Calu3 (cell line): ENCODE results near the gene FNDC7. TPM values are rescaled to one million over a fixed set of nuclear protein-coding genes. Genes with fewer than 3 reads are reported as not detected.

Source experiments
- BruUV-seq: library from RNA; stranded (reverse); fragments of 400-500 nt; replicated peaks from 2 replicates; lab custom pipeline; 2021; lab: Mats Ljungman, UMichigan
- CTCF ChIA-PET: fragments of 300-600 bp; sonication (Branson Sonifier 250); formaldehyde crosslinking; loops from one replicate; lab custom pipeline; 2022; ENCODE audit warnings: antibody characterized with exemption; lab: Charles Lee
- DNase-seq: peaks from one replicate; pipeline ENCODE4 v3.0.0; 2022
- H3K27ac Mint-ChIP-seq: one replicate; pipeline ENCODE4 v1.8.0; 2022; ENCODE audit warnings: mixed read lengths; ENCODE audit not compliant: unreplicated experiment
- H3K27me3 Mint-ChIP-seq: one replicate; pipeline ENCODE4 v1.8.0; 2022; ENCODE audit warnings: mixed read lengths; ENCODE audit not compliant: unreplicated experiment
- H3K36me3 Mint-ChIP-seq: one replicate; pipeline ENCODE4 v1.8.0; 2022; ENCODE audit warnings: mild to moderate bottlenecking, moderate library complexity, mixed read lengths; ENCODE audit not compliant: insufficient read depth, unreplicated experiment
- H3K4me1 Mint-ChIP-seq: one replicate; pipeline ENCODE4 v1.8.0; 2022; ENCODE audit warnings: mild to moderate bottlenecking, low read depth, mixed read lengths; ENCODE audit not compliant: unreplicated experiment
- H3K4me3 Mint-ChIP-seq: one replicate; pipeline ENCODE4 v1.8.0; 2022; ENCODE audit warnings: mild to moderate bottlenecking, low read depth, moderate library complexity, mixed read lengths; ENCODE audit not compliant: unreplicated experiment
- H3K9me3 Mint-ChIP-seq: one replicate; pipeline ENCODE4 v1.8.0; 2022; ENCODE audit warnings: low read depth, mixed read lengths; ENCODE audit not compliant: unreplicated experiment
- intact Hi-C: fragments of 100-400 bp; cut with micrococcal nuclease; formaldehyde crosslinking; loops from one replicate; pipeline ENCODE4 v1.10.0; 2022; ENCODE audit not compliant: unreplicated experiment
- total RNA-seq: library from RNA; stranded (reverse); gene quantifications from 2 replicates; pipeline ENCODE4 v1.2.3, GENCODE V29; 2022
- TF ChIP-seq, protein P1 (sequence below): fragments of 200-600 bp; IDR thresholded peaks from one replicate; pipeline ENCODE4 v1.8.0; 2022; ENCODE audit warnings: antibody characterized with exemption; ENCODE audit not compliant: unreplicated experiment

Gene FNDC7
- total RNA-seq, 1 experiment from 2014 or later = not detected

DNA sequence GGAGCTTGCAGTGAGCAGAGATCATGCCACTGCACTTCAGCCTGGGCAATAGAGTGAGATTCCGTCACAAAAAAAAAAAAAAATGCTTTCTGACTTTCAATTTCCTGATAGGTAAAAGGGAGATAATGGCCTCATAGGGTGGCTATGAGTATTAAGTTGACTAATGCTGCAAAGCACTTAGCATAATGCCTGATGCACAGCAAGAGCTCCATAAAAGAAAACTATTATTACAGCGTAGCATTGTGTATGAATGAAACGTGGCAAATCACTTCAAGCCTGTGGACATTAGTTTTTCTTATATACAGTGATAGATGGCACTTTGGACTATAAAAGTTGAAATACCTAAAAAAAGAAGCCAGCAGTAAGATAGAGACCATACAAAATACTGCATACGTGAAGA lies 16.8 kb downstream of the FNDC7 start:
- no TSS peak for BruUV-seq
- H3K27ac Mint-ChIP-seq = no peak overlapping the region
- H3K36me3 Mint-ChIP-seq = no peaks in the 10 kb centered on the region
- intact Hi-C loops = no loop called here
- TF ChIP-seq, protein P1, sequence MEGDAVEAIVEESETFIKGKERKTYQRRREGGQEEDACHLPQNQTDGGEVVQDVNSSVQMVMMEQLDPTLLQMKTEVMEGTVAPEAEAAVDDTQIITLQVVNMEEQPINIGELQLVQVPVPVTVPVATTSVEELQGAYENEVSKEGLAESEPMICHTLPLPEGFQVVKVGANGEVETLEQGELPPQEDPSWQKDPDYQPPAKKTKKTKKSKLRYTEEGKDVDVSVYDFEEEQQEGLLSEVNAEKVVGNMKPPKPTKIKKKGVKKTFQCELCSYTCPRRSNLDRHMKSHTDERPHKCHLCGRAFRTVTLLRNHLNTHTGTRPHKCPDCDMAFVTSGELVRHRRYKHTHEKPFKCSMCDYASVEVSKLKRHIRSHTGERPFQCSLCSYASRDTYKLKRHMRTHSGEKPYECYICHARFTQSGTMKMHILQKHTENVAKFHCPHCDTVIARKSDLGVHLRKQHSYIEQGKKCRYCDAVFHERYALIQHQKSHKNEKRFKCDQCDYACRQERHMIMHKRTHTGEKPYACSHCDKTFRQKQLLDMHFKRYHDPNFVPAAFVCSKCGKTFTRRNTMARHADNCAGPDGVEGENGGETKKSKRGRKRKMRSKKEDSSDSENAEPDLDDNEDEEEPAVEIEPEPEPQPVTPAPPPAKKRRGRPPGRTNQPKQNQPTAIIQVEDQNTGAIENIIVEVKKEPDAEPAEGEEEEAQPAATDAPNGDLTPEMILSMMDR = no peak
- no peak overlapping the region for H3K4me3 Mint-ChIP-seq
- no peaks in the 10 kb centered on the region for H3K4me1 Mint-ChIP-seq
- no peaks in the 10 kb centered on the region for H3K9me3 Mint-ChIP-seq
- no peak for DNase-seq
- CTCF ChIA-PET = no interaction called here
- H3K27me3 Mint-ChIP-seq = no peaks in the 10 kb centered on the region

DNA sequence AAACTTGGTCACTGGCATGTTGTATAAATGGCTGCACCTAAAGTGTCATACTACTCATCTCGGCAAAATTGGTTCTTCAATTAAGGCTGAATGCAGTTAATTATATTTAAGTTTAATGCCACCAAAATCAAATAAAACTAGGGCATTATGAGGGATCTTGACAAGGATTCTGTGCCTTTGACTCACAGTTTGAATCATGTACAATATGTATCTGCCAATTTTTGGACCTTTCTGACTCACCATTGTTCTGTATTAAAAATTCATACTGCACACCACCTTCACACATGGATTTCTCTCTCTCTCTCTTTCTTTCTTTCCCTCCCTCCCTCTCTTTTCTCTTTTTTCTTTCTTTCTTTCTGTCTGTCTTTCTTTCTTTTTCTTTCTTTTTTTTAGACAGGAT lies 19.7 kb downstream of the FNDC7 start:
- Mint-ChIP-seq H3K27ac (no peak overlapping the region), H3K36me3 (no peaks in the 10 kb centered on the region), H3K27me3 (no peaks in the 10 kb centered on the region), H3K4me1 (no peaks in the 10 kb centered on the region), H3K4me3 (no peak overlapping the region), H3K9me3 (no peaks in the 10 kb centered on the region)
- CTCF ChIA-PET = no interaction called here
- DNase-seq = no peak
- TF ChIP-seq, protein P1 = no peak
- BruUV-seq = no TSS peak
- intact Hi-C loops = no loop called here

DNA sequence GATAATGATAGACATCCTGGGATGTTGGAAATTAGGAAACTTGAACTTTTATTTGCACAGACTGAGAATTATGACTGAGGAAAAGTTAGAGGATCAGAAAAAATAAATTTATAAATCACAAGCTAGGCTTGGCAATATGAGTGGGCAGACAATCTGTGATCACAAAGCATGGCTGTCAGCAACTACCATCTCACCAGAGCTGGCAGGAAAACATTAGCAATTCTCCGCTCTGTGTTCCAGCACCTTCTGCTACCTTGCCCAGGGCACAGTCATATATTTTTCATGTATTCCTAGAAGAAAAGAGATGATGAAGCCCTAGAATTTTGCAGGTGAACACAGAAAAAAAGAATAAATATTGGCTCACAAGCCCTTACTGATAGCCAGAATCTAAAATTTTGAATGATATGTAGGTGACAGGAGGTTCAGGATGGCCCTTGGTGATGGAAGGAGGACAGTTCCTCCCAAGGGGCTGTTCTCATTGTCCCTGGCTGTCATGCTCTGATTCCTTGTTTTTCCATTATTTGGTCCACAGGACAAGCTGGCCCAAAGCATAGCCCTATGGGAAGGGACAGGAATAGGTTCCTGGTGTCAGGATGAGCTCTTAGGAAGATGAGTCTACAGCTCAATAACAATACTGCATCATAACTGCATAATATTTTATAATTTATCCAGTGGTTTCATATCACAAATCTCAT lies 21.6 kb downstream of the FNDC7 start:
- no peaks in the 10 kb centered on the region for H3K27me3 Mint-ChIP-seq
- intact Hi-C loops = no loop called here
- no peaks in the 10 kb centered on the region for H3K9me3 Mint-ChIP-seq
- H3K36me3 Mint-ChIP-seq = no peaks in the 10 kb centered on the region
- BruUV-seq = no TSS peak
- no peak overlapping the region for H3K4me3 Mint-ChIP-seq
- TF ChIP-seq, protein P1 = no peak
- no peak overlapping the region for H3K27ac Mint-ChIP-seq
- no peak for DNase-seq
- H3K4me1 Mint-ChIP-seq = no peaks in the 10 kb centered on the region
- CTCF ChIA-PET = no interaction called here

DNA sequence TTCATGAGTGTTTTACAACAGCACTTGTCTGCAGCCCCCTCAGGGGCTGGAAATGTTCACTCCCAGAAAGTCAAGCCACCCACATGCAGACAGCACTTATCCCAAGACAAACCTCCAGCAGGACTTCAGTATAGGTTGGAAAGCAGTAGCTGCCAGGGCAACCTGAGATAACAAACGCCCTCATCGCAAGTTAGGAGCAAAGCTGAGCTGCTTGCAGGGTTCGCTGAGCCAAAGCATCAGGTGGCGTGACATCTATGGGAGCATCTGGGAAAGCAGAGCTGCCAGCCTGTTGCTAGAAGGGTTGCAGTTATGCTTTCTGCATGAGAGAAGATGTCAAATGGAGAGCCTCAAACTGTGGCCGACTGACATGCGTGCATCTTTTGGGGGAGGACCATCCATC lies 29.5 kb downstream of the FNDC7 start:
- no peak overlapping the region for H3K4me3 Mint-ChIP-seq
- CTCF ChIA-PET = no interaction called here
- no peaks in the 10 kb centered on the region for H3K4me1 Mint-ChIP-seq
- no peak overlapping the region for H3K27ac Mint-ChIP-seq
- no peaks in the 10 kb centered on the region for H3K9me3 Mint-ChIP-seq
- no peak for DNase-seq
- no TSS peak for BruUV-seq
- H3K36me3 Mint-ChIP-seq = peaks cover 11% of the 10 kb centered on the region
- H3K27me3 Mint-ChIP-seq = no peaks in the 10 kb centered on the region
- intact Hi-C loops = no loop called here
- TF ChIP-seq, protein P1 = no peak
